ENCODE measurements around the gene MYOF. TPM values are rescaled to one million over a fixed set of nuclear protein-coding genes. Genes with fewer than 3 reads are reported as not detected.
"Not testable (repeated sequence)": the region's sequence is repeated elsewhere in the genome, so short reads cannot be mapped to it uniquely, and the experiment has no call there.

The MYOF gene
- polyA plus RNA-seq, 3 donors, result 22.6 to 30.3 (median 29.4) TPM

- DNase-seq (ENCODE audit: extremely low read depth in 1 of 11, low read depth in 9 of 11, low spot score in 4 of 11), result no peak
Observed at GRCh38 chr10:93336678-93337077, 145.5 kb downstream of the MYOF start.

GRCh38 chr10:93336110-93336509 is 146.0 kb downstream of the MYOF start:
- no peak for DNase-seq (ENCODE audit: extremely low read depth in 1 of 11, low read depth in 9 of 11, low spot score in 4 of 11)

- DNase-seq (ENCODE audit: extremely low read depth in 1 of 11, low read depth in 9 of 11, low spot score in 4 of 11), result no peak
Observed at GRCh38 chr10:93334901-93335327, 147.2 kb downstream of the MYOF start.

- no peak for DNase-seq (ENCODE audit: extremely low read depth in 1 of 11, low read depth in 9 of 11, low spot score in 4 of 11)
Observed at GRCh38 chr10:93334181-93334580, 148.0 kb downstream of the MYOF start.

GRCh38 chr10:93333278-93333978 is 148.7 kb downstream of the MYOF start:
- no peak for DNase-seq (ENCODE audit: extremely low read depth in 1 of 11, low read depth in 9 of 11, low spot score in 4 of 11)

- DNase-seq (ENCODE audit: extremely low read depth in 1 of 11, low read depth in 9 of 11, low spot score in 4 of 11), result no peak
Observed at GRCh38 chr10:93330824-93331223, 151.3 kb downstream of the MYOF start.

GRCh38 chr10:93319896-93320295 is 162.2 kb downstream of the MYOF start:
- peak in 10 of 11 donors; percentile 16 to 48 (median 28) for DNase-seq (ENCODE audit: extremely low read depth in 1 of 11, low read depth in 9 of 11, low spot score in 4 of 11)

GRCh38 chr10:93319096-93319495 is 163.0 kb downstream of the MYOF start:
- DNase-seq (ENCODE audit: extremely low read depth in 1 of 11, low read depth in 9 of 11, low spot score in 4 of 11), result no peak

GRCh38 chr10:93315246-93315645 is 166.9 kb downstream of the MYOF start:
- DNase-seq (ENCODE audit: extremely low read depth in 1 of 11, low read depth in 9 of 11, low spot score in 4 of 11), result no peak

- not testable (repeated sequence) for DNase-seq (ENCODE audit: extremely low read depth in 1 of 11, low read depth in 9 of 11, low spot score in 4 of 11)
Observed at GRCh38 chr10:93314656-93315055, 167.5 kb downstream of the MYOF start.

GRCh38 chr10:93313798-93314197 is 168.3 kb downstream of the MYOF start:
- DNase-seq (ENCODE audit: extremely low read depth in 1 of 11, low read depth in 9 of 11, low spot score in 4 of 11), result no peak

GRCh38 chr10:93309062-93309461 is 173.1 kb downstream of the MYOF start:
- DNase-seq (ENCODE audit: extremely low read depth in 1 of 11, low read depth in 9 of 11, low spot score in 4 of 11), result no peak

GRCh38 chr10:93305122-93305521 is 177.0 kb downstream of the MYOF start:
- DNase-seq (ENCODE audit: extremely low read depth in 1 of 11, low read depth in 9 of 11, low spot score in 4 of 11), result no peak

- DNase-seq (ENCODE audit: extremely low read depth in 1 of 11, low read depth in 9 of 11, low spot score in 4 of 11), result no peak
Observed at GRCh38 chr10:93300981-93301380, 181.2 kb downstream of the MYOF start.

- no peak for DNase-seq (ENCODE audit: extremely low read depth in 1 of 11, low read depth in 9 of 11, low spot score in 4 of 11)
Observed at GRCh38 chr10:93300288-93300917, 181.7 kb downstream of the MYOF start.

GRCh38 chr10:93299606-93300287 is 182.4 kb downstream of the MYOF start:
- DNase-seq (ENCODE audit: extremely low read depth in 1 of 11, low read depth in 9 of 11, low spot score in 4 of 11), result no peak

GRCh38 chr10:93299195-93299594 is 182.9 kb downstream of the MYOF start:
- no peak for DNase-seq (ENCODE audit: extremely low read depth in 1 of 11, low read depth in 9 of 11, low spot score in 4 of 11)

- no peak for DNase-seq (ENCODE audit: extremely low read depth in 1 of 11, low read depth in 9 of 11, low spot score in 4 of 11)
Observed at GRCh38 chr10:93296151-93296550, 186.0 kb downstream of the MYOF start.

- no peak for DNase-seq (ENCODE audit: extremely low read depth in 1 of 11, low read depth in 9 of 11, low spot score in 4 of 11)
Observed at GRCh38 chr10:93293999-93294398, 188.1 kb downstream of the MYOF start.

- DNase-seq (ENCODE audit: extremely low read depth in 1 of 11, low read depth in 9 of 11, low spot score in 4 of 11), result no peak
Observed at GRCh38 chr10:93290661-93291354, 191.3 kb downstream of the MYOF start.

All from renal cortex interstitium (tissue), 11 donors.